ENCODE results near the gene RPS6KC1.

DNA sequence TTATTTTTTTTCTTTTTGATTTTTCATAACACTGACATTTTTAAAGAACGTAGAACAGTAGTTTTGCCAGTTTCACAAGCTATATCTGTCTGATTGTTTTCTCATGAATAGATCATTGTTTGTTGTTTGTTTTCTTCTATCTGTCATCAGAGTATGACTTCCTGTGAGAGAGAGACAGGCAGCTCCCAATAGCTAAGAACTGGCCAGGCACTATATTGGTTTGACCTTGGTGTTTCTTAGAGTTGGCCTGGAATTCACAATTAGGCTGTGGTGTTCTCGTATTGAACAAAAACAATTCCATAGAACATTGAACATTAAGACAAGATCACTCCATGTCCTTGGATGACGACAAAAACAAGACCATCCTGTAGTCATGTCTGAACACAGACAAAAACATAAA, 43.4 kb downstream of the RPS6KC1 start:
- TF ChIP-seq, protein P1, sequence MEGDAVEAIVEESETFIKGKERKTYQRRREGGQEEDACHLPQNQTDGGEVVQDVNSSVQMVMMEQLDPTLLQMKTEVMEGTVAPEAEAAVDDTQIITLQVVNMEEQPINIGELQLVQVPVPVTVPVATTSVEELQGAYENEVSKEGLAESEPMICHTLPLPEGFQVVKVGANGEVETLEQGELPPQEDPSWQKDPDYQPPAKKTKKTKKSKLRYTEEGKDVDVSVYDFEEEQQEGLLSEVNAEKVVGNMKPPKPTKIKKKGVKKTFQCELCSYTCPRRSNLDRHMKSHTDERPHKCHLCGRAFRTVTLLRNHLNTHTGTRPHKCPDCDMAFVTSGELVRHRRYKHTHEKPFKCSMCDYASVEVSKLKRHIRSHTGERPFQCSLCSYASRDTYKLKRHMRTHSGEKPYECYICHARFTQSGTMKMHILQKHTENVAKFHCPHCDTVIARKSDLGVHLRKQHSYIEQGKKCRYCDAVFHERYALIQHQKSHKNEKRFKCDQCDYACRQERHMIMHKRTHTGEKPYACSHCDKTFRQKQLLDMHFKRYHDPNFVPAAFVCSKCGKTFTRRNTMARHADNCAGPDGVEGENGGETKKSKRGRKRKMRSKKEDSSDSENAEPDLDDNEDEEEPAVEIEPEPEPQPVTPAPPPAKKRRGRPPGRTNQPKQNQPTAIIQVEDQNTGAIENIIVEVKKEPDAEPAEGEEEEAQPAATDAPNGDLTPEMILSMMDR (optimal IDR thresholded peaks at IDR 0.05 in 1 of 3, IDR thresholded peaks at IDR 0.05 in 1 of 3, conservative IDR thresholded peaks at IDR 0.05 in 1 of 3; ENCODE audit: extremely low read depth in 1 of 3, insufficient read depth in 2 of 3, low read length in 3 of 3) = no peak
- TF ChIP-seq EZH2 (IDR thresholded peaks at IDR 0.05; ENCODE audit: low read length) = no peak

Measured in keratinocyte (primary cell).